ENCODE measurements around the gene CARMIL3.
"Not testable (repeated sequence)": the region's sequence is repeated elsewhere in the genome, so short reads cannot be mapped to it uniquely, and the experiment has no call there.

- not testable (repeated sequence) for TF ChIP-seq CTCF (conservative IDR thresholded peaks at IDR 0.05; ENCODE audit: low read length); EZH2phosphoT487 (IDR thresholded peaks at IDR 0.05; ENCODE audit: borderline replicate concordance)
These were observed 14.7 kb upstream of the CARMIL3 start for GRCh38 chr14:24036963-24037657.
